IMR-90 (cell line): ENCODE results near the gene AGAP1. TPM values are rescaled to one million over a fixed set of nuclear protein-coding genes. Genes with fewer than 3 reads are reported as not detected.

ENCODE experiments used
- ATAC-seq: fragments of 200-7000 bp; cut with Tn5 transposase; 2 replicates; pipeline ENCODE4 v1.9.1; 2020; ENCODE audit warnings: low read depth, mild to moderate bottlenecking, moderate library complexity
- BruUV-seq: library from RNA; stranded (reverse); fragments of 400-500 nt; replicated peaks from 2 replicates; lab custom pipeline; 2021; lab: Mats Ljungman, UMichigan
- CTCF ChIA-PET: fragments of 300-600 bp; formaldehyde crosslinking; extraction: SDS; loops from one replicate; lab custom pipeline; 2021; ENCODE audit warnings: antibody characterized with exemption; lab: Yijun Ruan, JAX
- POLR2A ChIA-PET: fragments of 300-600 bp; sonication (Branson Sonifier 250); formaldehyde crosslinking; loops from one replicate; lab custom pipeline; 2022; ENCODE audit warnings: antibody characterized with exemption; ENCODE audit not compliant: unreplicated experiment; lab: Charles Lee
- DNase-seq: peaks from one replicate; pipeline ENCODE4 v3.0.0; 2013
- H2AFZ ChIP-seq: replicated peaks from 2 replicates; pipeline ENCODE3; 2013; ENCODE audit warnings: low read length, mild to moderate bottlenecking; ENCODE audit not compliant: poor library complexity
- H2AK5ac ChIP-seq: 2 replicates; pipeline ENCODE4 v1.6.1; 2013; ENCODE audit warnings: low read depth, low read length, inconsistent platforms
- H2AK9ac ChIP-seq: replicated peaks from 2 replicates; pipeline ENCODE3; 2013; ENCODE audit warnings: mild to moderate bottlenecking, low read depth, low read length, moderate library complexity; ENCODE audit not compliant: poor library complexity
- H2BK120ac ChIP-seq: 2 replicates; pipeline ENCODE4 v1.6.1; 2013; ENCODE audit warnings: low read depth, low read length, inconsistent platforms
- H2BK15ac ChIP-seq: 3 replicates; pipeline ENCODE4 v1.6.1; 2013; ENCODE audit warnings: low read depth, low read length, inconsistent platforms
- H2BK20ac ChIP-seq: 2 replicates; pipeline ENCODE4 v1.6.1; 2013; ENCODE audit warnings: low read depth, mild to moderate bottlenecking, inconsistent platforms, low read length, moderate library complexity
- H2BK5ac ChIP-seq: 2 replicates; pipeline ENCODE4 v1.6.1; 2013; ENCODE audit warnings: mild to moderate bottlenecking, low read depth, low read length, inconsistent platforms; ENCODE audit not compliant: poor library complexity, severe bottlenecking
- H3K14ac ChIP-seq: replicated peaks from 2 replicates; pipeline ENCODE4 v1.6.1; 2013; ENCODE audit warnings: low read depth, low read length, inconsistent platforms
- H3K18ac ChIP-seq: 2 replicates; pipeline ENCODE4 v1.6.1; 2013; ENCODE audit warnings: low read depth, low read length, control low read depth
- H3K23ac ChIP-seq: 2 replicates; pipeline ENCODE4 v1.6.1; 2013; ENCODE audit warnings: low read depth, low read length, inconsistent platforms
- H3K27ac ChIP-seq: 2 replicates; pipeline ENCODE4 v1.5.1; 2013; ENCODE audit warnings: mild to moderate bottlenecking, control low read depth, low read length; ENCODE audit not compliant: insufficient read depth
- H3K27me3 ChIP-seq: 2 replicates; pipeline ENCODE4 v1.6.1; 2013; ENCODE audit warnings: low read length; ENCODE audit not compliant: control insufficient read depth, insufficient read depth
- H3K36me3 ChIP-seq: 2 replicates; pipeline ENCODE4 v1.6.1; 2013; ENCODE audit warnings: low read length, mixed read lengths; ENCODE audit not compliant: control insufficient read depth, insufficient read depth
- H3K4ac ChIP-seq: 2 replicates; pipeline ENCODE4 v1.6.1; 2013; ENCODE audit warnings: low read depth, low read length, inconsistent platforms
- H3K4me1 ChIP-seq: 2 replicates; pipeline ENCODE4 v1.6.1; 2013; ENCODE audit warnings: low read length, mixed read lengths; ENCODE audit not compliant: control insufficient read depth, insufficient read depth
- H3K4me2 ChIP-seq: 2 replicates; pipeline ENCODE4 v1.6.1; 2013; ENCODE audit warnings: low read depth, mild to moderate bottlenecking, control low read depth, low read length, moderate library complexity
- H3K4me3 ChIP-seq: 2 replicates; pipeline ENCODE4 v1.5.1; 2013; ENCODE audit warnings: low read depth, mild to moderate bottlenecking, control low read depth, low read length, moderate library complexity; ENCODE audit not compliant: insufficient read depth
- H3K56ac ChIP-seq: 2 replicates; pipeline ENCODE4 v1.6.1; 2013; ENCODE audit warnings: low read length, inconsistent platforms; ENCODE audit not compliant: insufficient read depth; ENCODE audit errors: extremely low read depth
- H3K79me1 ChIP-seq, 2 experiments: 2 replicates each; pipeline ENCODE4 v1.6.1; 2013; ENCODE audit warnings: low read length in 2 of 2, inconsistent platforms in 1 of 2, low read depth in 1 of 2
- H3K9ac ChIP-seq: 2 replicates; pipeline ENCODE4 v1.6.1; 2013; ENCODE audit warnings: low read depth, low read length, control low read depth
- H3K9me1 ChIP-seq: 2 replicates; pipeline ENCODE4 v1.6.1; 2013; ENCODE audit warnings: low read length, inconsistent platforms; ENCODE audit not compliant: insufficient read depth
- H3K9me3 ChIP-seq: 2 replicates; pipeline ENCODE4 v1.6.1; 2013; ENCODE audit warnings: low read length; ENCODE audit not compliant: control insufficient read depth, insufficient read depth
- H4K20me1 ChIP-seq: 2 replicates; pipeline ENCODE4 v1.6.1; 2013; ENCODE audit warnings: low read length, inconsistent platforms; ENCODE audit not compliant: insufficient read depth
- H4K5ac ChIP-seq: 2 replicates; pipeline ENCODE4 v1.6.1; 2013; ENCODE audit warnings: mild to moderate bottlenecking, low read depth, low read length, control low read depth
- H4K8ac ChIP-seq, 2 experiments: 2 replicates each; pipeline ENCODE4 v1.6.1; 2013; ENCODE audit warnings: low read depth in 2 of 2, low read length in 2 of 2, control low read depth in 1 of 2, inconsistent platforms in 1 of 2
- H4K91ac ChIP-seq: 2 replicates; pipeline ENCODE4 v1.6.1; 2013; ENCODE audit warnings: low read depth, low read length, inconsistent platforms; ENCODE audit not compliant: insufficient read depth
- CEBPB ChIP-seq: IDR thresholded peaks from 2 replicates; pipeline ENCODE4 v1.6.1; 2012; ENCODE audit warnings: low read depth, low read length, improper control_type of control experiment
- CHD1 ChIP-seq: IDR thresholded peaks from 2 replicates; pipeline ENCODE4 v1.6.1; 2012; ENCODE audit warnings: low read depth, low read length, improper control_type of control experiment
- FOS ChIP-seq: fragments of 150-350 bp; IDR thresholded peaks from 2 replicates; pipeline ENCODE4 v1.6.1; 2016; ENCODE audit warnings: low read depth, low read length
- MAFK ChIP-seq: IDR thresholded peaks from 2 replicates; pipeline ENCODE4 v1.6.1; 2012; ENCODE audit warnings: low read depth, low read length, improper control_type of control experiment
- MAZ ChIP-seq: IDR thresholded peaks from 2 replicates; pipeline ENCODE4 v1.6.1; 2012; ENCODE audit warnings: low read depth, mild to moderate bottlenecking, low read length, improper control_type of control experiment, moderate library complexity, borderline replicate concordance
- MXI1 ChIP-seq: IDR thresholded peaks from 2 replicates; pipeline ENCODE4 v1.6.1; 2012; ENCODE audit warnings: low read depth, mild to moderate bottlenecking, low read length, moderate library complexity, borderline replicate concordance
- NFE2L2 ChIP-seq: fragments of 150-350 bp; IDR thresholded peaks from 2 replicates; pipeline ENCODE4 v1.6.1; 2016; ENCODE audit warnings: low read depth, mild to moderate bottlenecking, low read length
- POLR2A ChIP-seq: IDR thresholded peaks from 2 replicates; pipeline ENCODE4 v1.6.1; 2012; ENCODE audit warnings: mild to moderate bottlenecking, low read depth, low read length
- RAD21 ChIP-seq: IDR thresholded peaks from 2 replicates; pipeline ENCODE4 v1.6.1; 2012; ENCODE audit warnings: low read length, improper control_type of control experiment
- SMC3 ChIP-seq: fragments of 150-350 bp; IDR thresholded peaks from 2 replicates; pipeline ENCODE4 v1.6.1; 2016; ENCODE audit warnings: low read depth, mild to moderate bottlenecking, antibody characterized with exemption, low read length, moderate library complexity
- WGBS, 2 experiments: methylation state at CpG; one replicate each; pipeline versions ENCODE4 v1.1.5 to v1.1.7; 2013; ENCODE audit warnings: missing lambda C conversion rate in 2 of 2; ENCODE audit not compliant: insufficient read length in 1 of 2; ENCODE audit errors: extremely low coverage in 2 of 2; 5-methylcytosine and 5-hydroxymethylcytosine counted together
- dilution Hi-C: fragments of 300-500 bp; cut with HindIII; formaldehyde crosslinking; loops from one replicate; pipeline ENCODE4 v1.14.3; 2018; ENCODE audit warnings: low sequenced_read_pairs; ENCODE audit not compliant: unreplicated experiment
- in situ Hi-C: fragments of 300-500 bp; cut with MboI; formaldehyde crosslinking; loops from 3 replicates; pipeline ENCODE4 v1.14.3; 2019; ENCODE audit warnings: low sequenced_read_pairs, inconsistent platforms, mixed read lengths
- intact Hi-C: fragments of 100-400 bp; cut with micrococcal nuclease; formaldehyde crosslinking; loops from 2 replicates; pipeline ENCODE4 v1.10.0; 2022
- polyA plus RNA-seq, 3 experiments: library from polyadenylated mRNA; depleted of rRNA; stranded (reverse); fragments of >200 nt; gene quantifications; 2 replicates each; pipeline ENCODE4 v1.2.3, GENCODE V29; 2012; ENCODE audit warnings: low replicate concordance in 1 of 3
- total RNA-seq: library from RNA; depleted of rRNA; stranded (reverse); fragments of >200 nt; gene quantifications from 2 replicates; pipeline ENCODE4 v1.2.3, GENCODE V29; 2012
- TF ChIP-seq, protein P1 (sequence below): fragments of 150-350 bp; IDR thresholded peaks from 2 replicates; pipeline ENCODE4 v1.6.1; 2016; ENCODE audit warnings: low read depth, mild to moderate bottlenecking, low read length, moderate library complexity, borderline replicate concordance
- TF ChIP-seq, protein P2 (sequence below): fragments of 150-350 bp; IDR thresholded peaks from 2 replicates; pipeline ENCODE4 v1.6.1; 2017; ENCODE audit warnings: mild to moderate bottlenecking, antibody characterized with exemption, low read length, low read depth

AGAP1 gene
- total and polyA plus RNA-seq, 2 of the 4 experiments (the other 2 are of a cell fraction) = 15.1 to 16.4 TPM

- peaks cover 20 to 61% of the 10 kb centered on the region in 2 experiments; a peak in 3 of 4 replicates for H3K79me1 ChIP-seq
- no peak overlapping the region for H3K4me2 ChIP-seq
- H2AK5ac ChIP-seq = no peak overlapping the region
- no peak for DNase-seq
- 100% methylated on average over 3 of the region's 3 CpGs; no CpG with 5 or more reads in 1 of the 2 experiments for WGBS, 2 experiments
- no peak overlapping the region for H2BK5ac ChIP-seq
- H3K9me1 ChIP-seq = peaks cover 4% of the 10 kb centered on the region
- no peak overlapping the region for H3K9ac ChIP-seq
- H3K23ac ChIP-seq = no peak overlapping the region
- no peak overlapping the region for H2AFZ ChIP-seq
- H2BK20ac ChIP-seq = no peak overlapping the region
- CTCF ChIA-PET = no interaction called here
- H2BK120ac ChIP-seq = no peak overlapping the region
- no peak overlapping the region for H4K91ac ChIP-seq
- H2BK15ac ChIP-seq = no peak overlapping the region
- H2AK9ac ChIP-seq = no peak overlapping the region
- dilution Hi-C loops (no loop called here), intact Hi-C loops (no loop called here), in situ Hi-C loops (no loop called here)
- no peak overlapping the region for H3K4me3 ChIP-seq
- H3K9me3 ChIP-seq = peaks cover 2% of the 10 kb centered on the region; the same call in 1 of the 2 replicates
- no peaks in the 10 kb centered on the region for H3K36me3 ChIP-seq
- no peak overlapping the region for H3K18ac ChIP-seq
- no peak overlapping the region for H3K27ac ChIP-seq
- H3K27me3 ChIP-seq = no peaks in the 10 kb centered on the region
- TF ChIP-seq POLR2A (no peak), MXI1 (no peak), RAD21 (no peak), CHD1 (no peak), MAZ (no peak), FOS (no peak), CEBPB (no peak), MAFK (no peak), NFE2L2 (no peak), SMC3 (no peak)
- TF ChIP-seq, protein P1, sequence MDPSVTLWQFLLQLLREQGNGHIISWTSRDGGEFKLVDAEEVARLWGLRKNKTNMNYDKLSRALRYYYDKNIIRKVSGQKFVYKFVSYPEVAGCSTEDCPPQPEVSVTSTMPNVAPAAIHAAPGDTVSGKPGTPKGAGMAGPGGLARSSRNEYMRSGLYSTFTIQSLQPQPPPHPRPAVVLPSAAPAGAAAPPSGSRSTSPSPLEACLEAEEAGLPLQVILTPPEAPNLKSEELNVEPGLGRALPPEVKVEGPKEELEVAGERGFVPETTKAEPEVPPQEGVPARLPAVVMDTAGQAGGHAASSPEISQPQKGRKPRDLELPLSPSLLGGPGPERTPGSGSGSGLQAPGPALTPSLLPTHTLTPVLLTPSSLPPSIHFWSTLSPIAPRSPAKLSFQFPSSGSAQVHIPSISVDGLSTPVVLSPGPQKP = no peak
- TF ChIP-seq, protein P2, sequence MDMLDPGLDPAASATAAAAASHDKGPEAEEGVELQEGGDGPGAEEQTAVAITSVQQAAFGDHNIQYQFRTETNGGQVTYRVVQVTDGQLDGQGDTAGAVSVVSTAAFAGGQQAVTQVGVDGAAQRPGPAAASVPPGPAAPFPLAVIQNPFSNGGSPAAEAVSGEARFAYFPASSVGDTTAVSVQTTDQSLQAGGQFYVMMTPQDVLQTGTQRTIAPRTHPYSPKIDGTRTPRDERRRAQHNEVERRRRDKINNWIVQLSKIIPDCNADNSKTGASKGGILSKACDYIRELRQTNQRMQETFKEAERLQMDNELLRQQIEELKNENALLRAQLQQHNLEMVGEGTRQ = no peak
- no peak for ATAC-seq
- no peak overlapping the region for H4K5ac ChIP-seq
- BruUV-seq = no TSS peak
- no peak overlapping the region for H3K4ac ChIP-seq
- peaks cover 2% of the 10 kb centered on the region; the same call in 1 of the 2 replicates for H3K4me1 ChIP-seq
- no peak overlapping the region for H4K8ac ChIP-seq
- no peak overlapping the region for H3K56ac ChIP-seq
- peaks cover 77% of the 10 kb centered on the region for H4K20me1 ChIP-seq
- POLR2A ChIA-PET = no interaction called here
- H3K14ac ChIP-seq = no peak overlapping the region
These were observed 35.8 kb downstream of the AGAP1 start for GRCh38 chr2:235529621-235530020.
